ENCODE measurements around the gene NSDHL.
"Not testable (repeated sequence)": the region's sequence is repeated elsewhere in the genome, so short reads cannot be mapped to it uniquely, and the experiment has no call there.

Gene NSDHL

DNA sequence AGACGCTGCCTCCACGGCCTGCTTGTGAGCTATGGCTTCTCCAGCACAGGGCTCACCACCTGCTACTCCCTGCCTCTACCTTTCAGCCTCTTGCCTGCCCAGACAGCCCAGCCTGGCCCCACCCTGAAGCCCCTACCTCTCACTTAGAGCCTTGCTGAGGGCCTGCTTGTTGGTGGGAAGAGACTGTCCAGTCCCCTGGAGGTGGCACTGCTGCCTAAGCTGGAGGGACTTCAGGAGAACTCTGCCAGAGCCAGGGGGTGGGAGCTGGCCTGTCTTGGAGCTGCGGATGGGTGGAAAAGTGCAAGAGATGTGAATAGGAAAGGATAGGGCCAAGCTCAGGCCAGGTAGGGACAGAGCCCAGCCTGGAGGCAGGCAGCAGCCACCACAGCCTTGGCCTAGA is 64.3 kb downstream of the NSDHL start:
- DNase-seq (ENCODE audit: low read depth): no peak

DNA sequence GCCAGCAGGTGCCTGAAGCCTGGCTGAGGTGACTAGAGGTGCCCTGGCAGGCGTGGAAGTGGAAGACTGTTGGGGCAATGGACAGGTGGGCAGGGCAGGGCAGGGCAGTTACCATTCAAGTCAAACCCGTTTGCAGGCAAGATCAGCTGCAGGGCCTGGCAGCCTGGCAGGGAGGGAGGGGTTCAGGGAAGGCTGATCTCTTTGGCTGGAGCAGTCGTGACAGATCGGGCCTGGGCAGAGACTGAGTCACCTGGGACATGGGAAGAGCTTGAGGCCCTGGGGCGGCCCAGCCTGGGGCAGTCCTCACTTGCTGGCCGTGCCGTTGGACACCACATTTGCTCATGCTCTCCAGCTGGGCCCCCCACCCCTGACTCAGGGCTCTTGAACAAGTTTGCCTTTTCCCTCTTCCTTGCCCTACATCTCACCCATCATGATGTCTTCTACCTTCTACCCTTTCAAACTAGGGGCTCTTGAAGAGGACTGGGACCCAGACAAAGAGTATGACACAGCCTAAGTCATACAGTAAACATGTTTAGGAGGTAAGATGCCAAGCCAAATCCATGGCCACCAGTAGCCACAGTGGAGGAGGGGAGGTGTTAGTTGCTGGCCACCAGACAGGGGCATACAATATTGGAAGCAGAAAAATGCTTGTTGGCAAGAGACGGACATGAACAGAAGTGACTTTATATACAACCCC is 65.0 kb downstream of the NSDHL start:
- DNase-seq (ENCODE audit: low read depth): no peak

DNA sequence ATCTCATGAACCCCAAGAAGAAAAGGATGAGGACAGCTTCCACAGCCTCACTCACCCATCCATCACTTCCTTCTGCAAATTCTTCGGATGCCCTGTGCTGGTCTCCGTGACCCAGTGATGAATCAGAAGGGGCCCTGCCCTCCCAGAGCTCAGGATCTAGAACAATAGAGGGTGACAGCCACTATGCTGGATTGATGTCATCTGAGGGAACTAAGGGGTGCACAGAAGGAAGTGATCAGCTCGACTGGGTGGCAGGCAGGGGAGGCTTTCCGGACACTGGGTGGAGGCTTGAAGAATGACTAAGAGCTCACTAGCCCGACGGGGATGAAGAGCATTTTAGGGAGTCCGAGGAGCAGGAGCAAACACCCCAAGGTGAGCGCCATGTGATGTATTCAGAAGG is 65.6 kb downstream of the NSDHL start:
- no peak for DNase-seq (ENCODE audit: low read depth)

DNA sequence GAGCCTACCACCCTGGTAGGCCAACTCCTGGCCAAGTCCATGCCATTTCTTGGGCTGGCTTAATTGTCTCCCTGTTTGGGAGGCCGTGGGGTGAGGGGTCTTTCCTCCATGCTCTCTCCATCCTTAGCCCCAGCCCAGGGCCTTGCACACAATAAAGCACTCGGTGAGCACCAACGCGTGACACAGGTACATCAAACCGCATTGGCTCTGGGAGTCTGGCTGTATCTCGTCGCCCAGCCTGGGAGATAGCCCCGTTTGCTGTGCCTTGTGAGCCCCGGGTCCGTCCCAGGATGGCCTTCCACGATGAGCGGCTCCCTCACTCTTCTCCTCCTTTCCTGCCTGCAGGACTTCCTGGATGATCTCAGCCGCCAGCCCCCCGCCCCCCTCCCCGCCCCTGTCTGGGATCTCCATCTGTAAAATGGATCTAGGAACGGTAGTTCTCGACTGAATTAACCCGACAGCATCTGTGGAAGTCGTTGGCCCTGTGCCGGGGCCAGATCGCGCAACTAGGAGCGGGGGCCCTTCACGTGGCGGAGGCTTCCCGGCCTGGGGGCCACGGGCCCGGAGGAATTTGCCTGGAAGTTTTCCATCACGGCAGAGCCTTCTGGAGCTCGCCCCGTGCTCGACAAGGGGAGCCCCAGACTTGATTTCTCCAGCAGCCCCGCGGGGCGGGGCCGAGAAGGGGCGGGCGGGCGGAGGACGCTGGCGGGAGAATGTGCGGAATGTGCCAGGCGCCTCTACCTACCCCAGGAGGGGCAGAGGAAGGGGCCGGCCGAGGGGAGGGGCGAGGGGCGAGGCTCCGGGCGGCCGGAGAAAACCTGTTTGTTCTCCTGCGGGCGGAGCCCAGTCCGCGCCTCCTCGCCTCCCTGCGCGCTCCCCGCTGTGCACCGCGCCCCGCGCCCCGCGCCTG is 66.6 kb downstream of the NSDHL start, which contains the start of gene ZNF185:
TSS of gene ZNF185 (plus strand) at position 846 of the 910 bp plus-strand sequence. CDS start 16,423 bp downstream, outside the sequence.
- DNase-seq (ENCODE audit: low read depth): no peak

DNA sequence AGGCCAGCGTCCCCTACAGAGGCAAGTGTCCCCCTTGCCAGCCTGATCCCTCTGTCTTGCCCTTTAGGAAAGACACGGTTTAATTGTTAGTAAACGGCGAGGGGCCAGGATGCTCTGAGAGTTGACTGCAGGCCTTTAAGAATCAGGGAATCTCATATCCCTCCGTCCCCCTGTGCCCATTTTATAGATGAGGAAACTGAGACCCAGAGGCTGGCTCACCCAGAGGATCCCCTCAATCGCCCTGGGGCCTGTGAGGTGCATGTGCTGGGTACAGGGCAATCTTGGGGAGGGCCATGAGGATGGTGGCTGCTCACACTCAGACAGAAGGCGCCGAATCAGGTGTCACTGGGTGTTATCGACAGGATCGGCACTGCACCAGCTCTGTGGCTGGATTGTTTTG is 67.6 kb downstream of the NSDHL start:
- no peak for DNase-seq (ENCODE audit: low read depth)

DNA sequence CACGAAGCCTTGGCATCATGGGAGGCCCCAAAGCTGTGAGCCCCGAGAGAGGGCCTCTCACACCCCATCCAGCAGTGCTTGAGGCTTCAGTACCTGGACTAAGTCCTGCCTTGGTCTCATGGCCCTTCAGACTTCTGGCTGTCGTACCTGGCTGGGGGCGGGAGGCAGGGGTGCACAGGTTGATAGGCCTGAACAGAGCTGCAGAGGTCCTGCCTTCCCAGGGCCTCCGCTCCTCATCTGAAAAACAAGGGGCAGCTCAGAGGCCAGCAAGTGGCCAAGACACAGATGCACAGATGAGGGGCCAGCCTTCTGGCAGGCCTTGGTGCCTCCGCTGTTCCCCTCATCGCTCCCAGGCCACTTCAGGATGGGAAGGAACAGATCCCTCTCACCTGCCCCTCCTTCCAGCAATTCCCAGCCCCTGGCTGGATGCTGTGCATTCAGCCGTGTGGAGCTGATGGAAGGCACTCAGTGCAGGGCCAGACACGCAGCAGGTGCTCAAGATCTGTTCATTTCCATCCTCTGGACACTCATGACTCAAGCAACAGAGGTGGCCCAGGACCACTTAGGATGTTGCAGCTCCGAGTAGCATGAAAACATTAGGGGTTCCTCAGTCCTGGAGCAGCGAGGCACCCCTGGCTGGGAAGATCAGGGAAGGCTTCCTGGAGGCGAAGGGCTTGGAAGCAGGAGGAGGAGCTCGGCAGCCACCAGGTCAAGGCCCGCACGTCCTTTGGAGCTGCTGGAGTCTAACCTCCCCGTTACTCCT is 68.4 kb downstream of the NSDHL start:
- DNase-seq (ENCODE audit: low read depth): no peak

DNA sequence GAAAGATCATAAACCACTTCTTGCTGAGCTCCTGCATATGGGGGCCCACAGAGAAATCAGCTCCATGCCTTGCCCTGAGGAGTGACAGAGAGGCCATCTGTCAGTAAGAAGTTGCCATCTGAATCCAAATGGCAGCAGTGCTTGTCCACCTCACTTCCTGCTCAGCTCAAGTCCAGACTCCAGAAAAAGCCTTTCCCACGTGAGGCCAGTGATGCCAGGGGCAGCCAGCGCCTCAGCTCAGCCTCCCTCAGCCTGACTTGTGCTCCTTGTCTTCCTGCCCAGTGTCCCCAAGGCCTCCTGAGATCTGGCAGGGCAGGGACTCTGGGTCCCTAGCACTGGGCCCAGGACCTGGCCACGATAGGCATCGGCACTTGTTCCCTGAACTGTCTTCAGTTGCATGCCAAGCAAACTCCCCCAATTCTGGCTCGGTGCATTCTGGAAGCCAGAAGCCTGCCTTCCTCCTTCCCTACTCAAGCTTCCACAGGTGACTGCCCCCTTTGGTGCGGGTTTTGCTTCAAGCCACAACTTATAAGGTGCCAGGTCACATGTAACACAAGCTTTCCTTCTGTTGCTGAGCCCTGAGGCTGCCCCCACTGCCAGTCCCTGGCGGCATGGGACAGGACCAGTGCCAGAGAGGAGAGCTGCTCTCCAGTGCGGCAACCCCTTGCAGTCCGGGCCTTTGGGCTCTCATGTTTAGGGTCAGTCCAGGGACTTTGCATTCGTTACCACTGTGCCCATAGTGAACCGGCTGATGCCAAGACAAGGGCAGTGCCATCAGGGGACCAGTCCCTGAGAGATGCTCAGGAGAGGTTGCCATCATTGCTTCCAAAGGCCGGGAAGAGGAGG is 69.2 kb downstream of the NSDHL start:
- DNase-seq (ENCODE audit: low read depth): no peak

DNA sequence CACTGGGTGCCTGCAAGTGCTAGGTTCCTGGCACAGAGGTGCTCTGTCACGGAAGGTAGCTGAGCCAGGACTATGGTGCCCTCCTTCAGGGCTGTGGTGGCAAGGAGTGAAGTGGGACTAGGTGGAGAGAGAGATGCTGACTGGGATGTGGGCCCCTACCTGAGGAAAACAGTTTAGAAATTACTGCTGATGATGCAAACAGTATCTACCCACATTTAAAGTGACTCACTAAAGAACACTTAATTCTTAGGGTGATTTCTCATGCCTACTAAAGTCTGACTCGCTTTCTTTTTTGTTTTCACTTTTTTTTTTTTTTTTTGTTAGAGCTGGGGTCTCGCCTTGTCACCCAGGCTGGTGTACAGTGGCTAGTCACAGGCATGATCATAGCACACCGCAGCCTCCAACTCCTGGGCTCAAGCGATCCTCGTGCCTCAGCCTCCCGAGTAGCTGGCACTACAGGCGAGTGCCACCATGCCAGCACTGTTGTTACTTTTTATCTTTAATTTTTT is 70.1 kb downstream of the NSDHL start:
- no peak for DNase-seq (ENCODE audit: low read depth)

DNA sequence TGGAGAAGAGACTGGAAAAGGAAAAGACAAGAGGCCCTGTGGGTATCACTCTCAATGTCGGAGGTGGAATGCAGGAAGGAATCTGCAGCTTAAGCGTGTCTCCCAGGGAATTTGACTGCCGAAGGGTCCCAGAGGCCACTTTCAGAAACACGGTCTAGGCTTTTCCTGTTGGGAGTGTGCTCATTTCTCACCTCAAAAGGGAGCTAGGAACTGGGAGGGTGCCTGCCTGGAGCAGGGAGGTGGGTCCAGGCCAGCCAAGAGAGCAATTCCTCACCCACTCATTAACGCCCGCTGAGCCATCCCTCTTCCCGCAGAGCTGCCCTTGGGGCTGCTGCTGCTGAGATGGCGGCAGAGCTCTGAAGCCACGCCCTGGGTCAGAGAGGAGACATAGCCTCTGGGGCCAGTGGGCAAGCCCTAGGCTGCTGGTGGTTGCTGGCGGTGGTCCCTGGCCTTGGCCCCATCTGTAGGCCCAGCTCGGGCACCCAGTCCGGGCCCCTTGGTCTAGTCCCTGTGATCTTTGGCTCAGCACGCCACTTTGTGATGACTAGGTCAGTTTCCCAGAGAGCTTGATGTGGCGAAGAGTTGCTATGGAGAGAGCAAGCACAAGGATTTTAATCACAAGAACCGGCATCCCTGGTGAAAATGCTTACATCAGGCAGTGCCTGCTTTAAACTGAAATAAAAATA is 71.1 kb downstream of the NSDHL start:
- no peak for DNase-seq (ENCODE audit: low read depth)

DNA sequence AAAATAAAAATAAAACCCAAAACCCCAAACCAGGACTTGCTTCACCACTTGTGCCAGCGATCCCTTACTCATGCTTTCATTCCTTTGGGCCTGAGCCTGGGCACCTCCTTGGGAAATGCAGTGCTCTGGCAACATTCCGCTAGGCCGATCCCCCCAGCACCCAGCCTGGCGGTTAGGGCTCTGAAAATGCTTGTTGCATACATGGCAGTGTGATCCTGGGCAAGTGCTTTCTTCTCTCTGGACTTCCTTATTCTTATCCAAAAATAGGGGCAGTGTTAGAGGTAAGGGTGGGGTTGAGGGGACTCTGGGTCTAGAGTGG is 71.6 kb downstream of the NSDHL start:
- DNase-seq (ENCODE audit: low read depth): no peak

DNA sequence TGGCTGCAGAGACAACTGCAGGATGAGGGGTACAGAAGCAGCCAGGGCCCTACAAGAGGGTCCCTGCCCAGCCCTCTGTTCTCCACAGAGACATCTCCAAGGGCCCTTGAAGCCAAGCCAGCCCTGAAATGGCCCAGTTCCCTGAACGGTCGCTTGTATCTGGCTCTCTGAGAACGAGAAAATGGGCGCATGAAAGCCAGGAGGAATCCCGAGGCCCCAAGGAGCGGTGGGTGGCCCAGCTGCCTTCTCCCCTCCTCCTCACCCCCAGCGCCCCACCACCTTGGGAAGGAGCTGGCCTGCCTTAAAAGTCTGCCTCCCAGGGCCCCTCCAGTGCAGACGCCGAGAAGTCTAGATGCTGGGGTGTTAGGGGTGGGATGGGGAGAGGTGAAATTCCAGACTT is 72.7 kb downstream of the NSDHL start:
- no peak for DNase-seq (ENCODE audit: low read depth)

DNA sequence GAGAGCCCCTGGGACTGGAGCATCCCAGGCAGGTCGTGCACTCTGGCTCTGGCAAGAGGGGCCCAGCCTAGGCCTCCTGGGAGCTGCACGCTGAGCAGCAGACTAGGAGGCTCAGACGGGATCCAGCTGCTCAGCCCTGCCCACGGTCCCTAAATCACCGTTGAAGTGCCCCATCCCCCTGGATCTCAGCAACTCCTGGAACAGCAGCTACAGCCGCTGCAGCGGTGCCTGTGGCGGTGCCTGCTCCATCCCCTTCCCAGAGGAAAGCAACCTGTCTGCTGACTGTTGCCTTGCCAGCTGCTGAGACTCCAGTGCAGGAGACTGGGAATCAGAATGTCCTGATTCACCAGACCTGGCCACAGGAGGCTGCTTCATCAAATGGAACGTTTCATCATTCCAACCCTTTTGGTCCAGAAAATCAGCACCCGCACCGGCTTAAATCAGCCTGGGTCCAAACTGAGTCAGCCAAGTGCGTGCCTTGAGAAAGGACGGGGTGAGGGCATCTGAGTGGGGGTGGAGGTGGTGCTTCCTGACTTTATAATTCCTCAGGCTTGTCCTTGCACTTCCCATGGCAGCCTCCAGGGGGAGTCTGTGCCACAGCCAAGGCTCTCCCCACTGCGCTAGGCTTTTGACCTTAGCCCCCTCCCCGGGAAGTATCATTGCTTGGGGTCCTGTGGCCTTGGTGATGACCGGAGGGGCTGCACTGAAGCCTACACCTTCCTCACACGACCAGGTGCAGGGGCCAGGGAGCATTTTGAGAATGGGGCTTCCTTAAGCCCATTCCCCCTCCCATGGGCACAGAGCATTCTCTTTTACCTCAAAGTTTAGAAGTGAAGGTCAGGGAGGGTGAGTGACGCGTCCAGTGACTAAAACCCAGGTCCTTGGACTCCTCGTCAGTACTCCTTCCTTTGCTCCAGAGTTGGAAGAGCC is 73.6 kb downstream of the NSDHL start:
- peak; percentile 12 for DNase-seq (ENCODE audit: low read depth)

DNA sequence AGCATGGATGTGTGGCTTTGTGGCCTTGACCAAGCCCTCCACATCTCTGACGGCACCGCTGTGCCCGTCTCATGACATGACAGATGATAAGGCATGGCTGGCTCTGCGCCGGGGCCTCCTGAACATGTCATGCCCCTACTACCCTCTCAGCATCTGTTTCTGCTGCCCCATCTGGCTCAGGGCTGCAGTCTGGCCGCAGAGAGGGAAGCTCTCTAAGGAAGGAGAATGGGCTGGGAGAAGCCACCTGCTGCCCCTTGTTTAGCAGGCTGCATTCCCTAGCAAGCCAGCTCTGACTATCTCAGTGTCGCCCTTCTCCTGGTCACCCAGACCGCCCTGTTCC is 74.2 kb downstream of the NSDHL start:
- DNase-seq (ENCODE audit: low read depth): no peak

DNA sequence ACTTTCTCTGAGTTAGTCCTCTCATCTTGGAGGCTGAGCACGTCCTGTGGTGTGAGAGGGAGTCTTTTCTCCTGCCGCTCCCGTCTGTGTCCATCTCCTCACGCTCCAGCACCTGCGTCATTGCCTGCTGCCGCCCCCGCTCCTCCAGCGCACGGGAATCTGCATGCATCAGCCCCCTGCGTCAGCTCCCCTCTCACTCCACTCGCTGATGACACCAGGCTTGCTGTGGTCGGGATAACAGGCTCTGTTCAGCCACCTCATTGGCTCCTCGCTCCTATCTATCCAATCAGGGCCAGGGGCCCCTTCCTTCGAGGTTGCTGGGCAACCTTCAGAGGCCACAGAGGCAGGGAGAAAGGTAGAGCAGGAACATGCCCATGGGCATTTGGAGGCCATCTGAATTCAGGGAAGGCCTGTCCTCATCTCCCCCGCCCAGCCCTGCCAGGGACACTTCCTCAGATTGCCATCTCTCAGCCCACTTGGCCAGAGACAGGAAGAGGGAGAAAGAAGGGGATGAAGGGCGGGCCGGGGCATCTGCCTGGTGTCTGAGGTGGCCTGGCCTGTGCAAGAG is 76.3 kb downstream of the NSDHL start:
- no peak for DNase-seq (ENCODE audit: low read depth)

DNA sequence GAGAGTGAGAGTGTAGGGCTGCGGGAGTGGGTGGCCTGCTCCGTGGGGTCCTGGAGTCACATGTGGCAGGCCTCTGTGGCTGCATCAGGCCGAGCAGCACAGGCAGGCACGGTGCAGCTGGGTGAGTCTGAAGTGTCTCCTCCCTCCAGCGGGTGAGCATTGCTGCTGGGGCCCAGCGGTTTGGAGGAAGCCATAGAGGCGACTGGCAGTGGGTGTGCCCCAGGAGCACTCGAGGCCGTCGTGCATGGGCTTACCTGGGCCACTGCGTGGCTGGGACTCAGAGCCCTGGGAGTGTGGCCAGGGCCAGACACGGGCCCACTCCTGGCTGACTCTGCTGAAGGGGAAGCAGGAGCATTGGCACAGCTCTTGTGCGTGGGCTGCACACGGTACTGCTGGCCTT is 77.6 kb downstream of the NSDHL start:
- no peak for DNase-seq (ENCODE audit: low read depth)

DNA sequence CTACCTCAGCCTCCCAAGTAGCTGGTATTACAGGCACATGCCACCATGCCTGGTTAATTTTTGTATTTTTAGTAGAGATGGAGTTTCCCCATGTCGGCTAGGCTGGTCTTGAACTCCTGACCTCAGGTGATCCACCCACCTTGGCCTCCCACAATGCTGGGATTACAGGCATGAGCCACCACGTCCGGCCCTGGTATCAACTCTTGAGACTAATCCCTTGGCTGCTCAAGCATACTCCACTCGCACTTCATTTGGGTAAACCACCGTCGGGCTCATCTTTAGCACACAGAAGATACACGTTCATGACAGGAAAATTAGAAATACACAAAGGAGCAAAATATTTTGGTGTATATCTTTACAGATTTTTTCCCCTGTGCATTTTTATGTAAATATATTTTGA is 79.2 kb downstream of the NSDHL start:
- not testable (repeated sequence) for DNase-seq (ENCODE audit: low read depth)

DNA sequence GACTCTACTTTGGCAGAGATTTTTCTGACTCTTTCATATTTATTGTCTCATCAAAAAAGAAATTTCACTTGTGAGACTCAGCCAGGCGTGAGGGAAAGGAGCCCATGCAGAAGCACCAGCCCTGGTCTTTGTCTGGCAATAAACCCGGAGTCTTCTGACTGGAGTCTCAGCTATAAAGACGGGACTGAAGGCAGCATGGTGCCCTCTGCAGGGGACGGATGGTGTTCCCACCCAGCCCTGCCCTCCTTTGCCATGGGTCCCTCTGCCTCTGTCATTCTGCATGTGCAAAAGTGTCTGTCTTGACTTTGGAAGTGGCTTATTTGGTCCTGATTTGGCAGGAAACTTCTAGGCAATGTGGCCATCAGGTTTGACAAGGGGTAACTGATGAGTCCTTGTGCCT is 81.2 kb downstream of the NSDHL start:
- DNase-seq (ENCODE audit: low read depth): no peak

DNA sequence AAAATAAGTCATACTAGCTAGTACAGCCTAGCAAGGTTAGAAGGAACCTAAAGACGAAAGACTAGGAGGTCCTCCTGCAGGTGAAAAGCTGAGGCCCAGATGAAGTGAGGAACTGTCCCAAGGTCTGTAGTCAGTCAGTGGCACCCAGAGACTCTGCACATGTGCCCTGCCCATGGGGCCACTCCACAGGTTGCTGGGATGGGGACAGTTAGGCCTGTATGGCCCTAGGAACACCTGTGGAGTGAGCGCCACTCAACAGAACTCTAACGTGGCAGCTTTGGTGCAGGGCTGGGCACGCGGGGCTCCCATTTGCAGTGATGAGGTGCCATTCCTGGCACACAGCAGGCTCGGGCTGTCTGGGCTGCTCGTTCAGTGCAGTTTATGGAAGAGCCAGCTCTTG is 81.8 kb downstream of the NSDHL start:
- no peak for DNase-seq (ENCODE audit: low read depth)

DNA sequence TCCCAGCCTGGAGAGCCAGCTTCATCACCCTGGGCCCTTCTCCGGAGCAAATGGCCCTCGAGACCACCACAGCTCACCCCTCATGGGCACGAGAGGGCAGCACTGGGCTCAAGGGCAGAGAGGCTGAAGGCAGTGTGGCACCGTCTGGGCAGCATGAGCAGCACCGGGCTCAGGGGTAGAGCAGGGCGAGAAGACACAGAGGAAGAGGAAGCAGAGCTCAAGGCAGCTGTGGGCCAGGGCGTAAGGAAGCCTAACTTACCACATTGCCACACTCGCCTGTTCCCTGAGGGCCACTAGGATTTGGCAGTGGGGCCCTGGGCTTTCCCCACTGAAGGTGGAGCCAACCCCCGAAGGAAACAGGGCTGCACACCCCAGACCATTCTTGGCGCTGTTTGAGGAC is 82.5 kb downstream of the NSDHL start:
- DNase-seq (ENCODE audit: low read depth): no peak

DNA sequence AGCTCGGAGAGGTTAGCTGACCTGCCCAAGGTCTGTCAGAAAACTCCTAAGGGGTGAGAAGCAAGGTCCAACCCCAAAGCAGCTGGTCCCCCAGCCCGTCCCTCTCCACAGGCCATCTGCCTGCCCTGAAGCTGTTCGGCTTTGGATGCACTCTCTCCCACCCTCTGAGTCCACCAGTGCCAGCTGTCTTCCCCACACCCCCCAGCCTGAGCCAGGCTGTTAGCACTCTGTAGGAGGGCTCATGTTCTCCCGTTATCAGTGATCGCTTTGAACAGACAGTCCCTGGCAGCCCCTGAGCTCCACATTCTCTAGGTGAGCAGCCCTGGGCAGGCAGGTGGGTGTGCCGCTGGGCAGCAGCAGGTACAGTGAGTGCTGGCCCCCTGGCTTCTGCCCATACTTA is 83.0 kb downstream of the NSDHL start:
- DNase-seq (ENCODE audit: low read depth): no peak
